ENCODE data around the gene TMEM207.

TMEM207 gene

DNA sequence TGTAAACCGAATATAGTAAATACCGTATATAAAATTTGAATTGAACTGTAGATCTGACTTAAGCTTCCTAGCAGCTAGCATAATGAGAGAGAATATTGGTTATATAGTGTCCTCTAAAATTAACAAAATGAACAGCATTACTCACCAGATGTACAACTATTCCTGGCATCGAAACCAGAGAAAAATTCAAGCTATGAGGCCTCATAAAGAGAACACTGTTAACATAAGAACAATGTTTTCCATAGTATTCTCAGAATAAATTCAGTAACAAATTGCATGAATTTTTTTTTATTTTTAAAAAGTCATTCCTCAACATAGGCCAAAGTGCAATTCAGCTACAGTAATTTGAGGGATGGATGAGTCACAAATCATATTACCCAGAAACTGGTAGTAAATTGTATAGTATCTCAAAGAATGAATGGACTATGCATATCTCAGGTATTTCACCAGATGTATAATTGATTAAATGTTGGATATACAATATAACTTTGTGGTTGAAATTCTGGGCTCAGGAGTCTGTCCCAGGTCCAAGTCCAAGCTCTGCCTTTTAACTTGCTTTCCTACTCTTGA is 5.0 kb downstream of the TMEM207 start:
- DNase-seq (ENCODE audit: low read depth in 3 of 3), result no peak

DNA sequence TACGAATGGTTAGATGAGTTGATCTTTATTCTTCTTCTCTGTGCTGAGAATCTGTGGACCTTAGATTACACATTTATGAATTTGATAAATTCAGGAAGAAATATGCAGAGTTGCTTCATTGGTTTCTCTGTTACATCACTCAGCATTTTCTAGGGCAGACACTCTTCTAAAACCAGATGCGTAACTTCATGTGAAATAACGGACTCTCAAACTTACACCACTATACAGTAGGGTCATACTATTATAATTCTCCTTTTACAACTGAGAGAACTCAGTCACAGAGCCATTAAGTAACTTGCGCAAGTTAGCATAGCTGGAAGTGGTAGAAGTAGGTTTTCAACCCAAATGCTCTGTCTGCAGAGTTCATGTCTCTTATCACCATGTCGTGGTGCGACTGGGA is 5.7 kb downstream of the TMEM207 start:
- DNase-seq (ENCODE audit: low read depth in 3 of 3), result no peak

DNA sequence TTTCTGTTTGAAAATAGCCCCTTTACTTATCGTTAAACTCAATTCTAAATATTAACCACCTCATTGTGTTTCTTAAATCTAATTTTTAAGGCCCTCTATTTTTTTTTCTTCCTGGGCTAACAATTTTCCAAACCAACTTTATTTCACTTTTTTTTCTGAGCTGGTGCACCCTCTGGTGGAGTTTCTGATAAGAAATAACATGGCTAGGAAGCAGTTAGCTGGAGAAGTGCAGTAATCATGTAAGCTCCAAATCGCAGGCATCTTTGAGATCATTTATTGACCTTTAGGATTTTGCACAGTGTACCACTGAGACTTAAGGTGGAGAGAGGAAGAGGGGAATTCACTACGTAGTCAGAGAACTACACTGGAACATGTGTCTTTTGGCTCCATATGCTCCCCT is 6.4 kb downstream of the TMEM207 start:
- DNase-seq (ENCODE audit: low read depth in 3 of 3), result no peak

DNA sequence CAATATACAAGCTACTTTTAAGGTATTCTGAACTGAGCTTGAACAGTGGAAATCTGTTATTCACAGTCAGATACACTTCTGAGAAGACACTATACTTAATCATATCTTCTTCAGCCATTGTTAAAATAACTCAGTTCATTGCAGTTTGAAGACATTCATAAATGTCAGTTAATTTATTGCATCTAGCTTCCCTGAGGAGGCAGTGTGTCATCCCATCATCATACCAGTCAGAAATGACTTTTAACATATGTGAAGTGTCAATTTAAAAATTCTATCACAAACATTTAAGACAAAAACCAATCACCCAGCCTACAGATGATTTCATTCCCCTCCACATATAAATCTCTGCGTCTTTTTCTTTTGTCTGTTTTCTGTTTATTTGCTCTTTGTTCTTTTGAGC is 7.5 kb downstream of the TMEM207 start:
- DNase-seq (ENCODE audit: low read depth in 3 of 3), result no peak

DNA sequence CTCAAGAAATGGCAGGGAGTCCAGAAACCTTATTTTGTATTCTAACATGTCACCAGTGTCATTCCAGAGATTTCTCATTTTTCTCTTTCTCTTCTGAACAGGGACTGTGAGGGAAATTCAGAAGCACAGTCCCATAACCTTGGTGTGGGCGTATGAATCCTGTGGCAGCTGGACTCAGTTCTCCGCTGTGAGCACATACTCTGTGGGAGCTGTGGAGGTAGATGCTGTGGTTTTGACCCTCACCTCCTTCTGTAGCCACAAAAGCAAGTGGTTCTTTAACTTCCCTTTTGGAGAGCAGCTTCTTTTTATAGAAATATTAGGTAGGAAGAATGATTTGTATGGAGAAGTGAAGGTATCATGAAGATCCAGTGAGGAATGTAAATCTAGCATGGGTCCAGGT is 13.4 kb downstream of the TMEM207 start:
- no peak for DNase-seq (ENCODE audit: low read depth in 3 of 3)

DNA sequence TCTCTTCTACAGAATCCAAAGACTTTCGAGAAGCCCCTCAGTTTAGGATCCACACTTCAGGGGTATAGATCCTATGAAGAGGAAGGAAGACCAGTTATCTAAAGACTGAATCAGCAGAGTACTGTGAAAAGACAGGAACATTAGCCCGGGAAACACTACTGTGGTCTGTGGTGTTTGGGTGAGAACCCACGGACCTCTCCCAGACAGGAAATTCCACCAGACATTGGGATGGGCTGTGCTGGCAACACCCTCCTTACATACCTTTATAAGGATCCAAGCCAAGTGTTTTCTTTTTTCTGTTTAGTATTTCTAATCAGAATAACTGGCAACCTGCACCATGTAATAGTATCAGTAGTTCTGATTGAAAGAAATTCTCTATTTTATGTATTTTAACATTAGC is 14.1 kb downstream of the TMEM207 start:
- no peak for DNase-seq (ENCODE audit: low read depth in 3 of 3)

DNA sequence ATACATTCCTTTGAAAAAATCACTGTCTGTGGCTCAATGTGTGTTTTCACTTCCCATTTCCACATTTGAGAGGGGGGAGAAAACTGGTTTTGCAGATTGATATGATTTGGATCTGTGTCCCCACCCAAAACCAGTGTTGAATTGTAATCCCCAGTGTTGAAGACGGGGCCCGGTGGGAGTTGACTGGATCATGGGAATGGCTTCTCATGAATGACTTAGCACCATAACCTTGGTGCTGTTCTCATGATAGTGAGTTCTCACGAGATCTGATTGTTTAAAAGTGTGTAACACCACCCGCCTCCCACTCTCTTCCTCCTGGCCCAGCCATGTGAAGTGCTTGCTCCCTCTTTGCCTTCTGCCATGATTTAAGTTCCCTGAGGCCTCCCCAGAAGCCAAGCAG is 16.1 kb downstream of the TMEM207 start:
- no peak for DNase-seq (ENCODE audit: low read depth in 3 of 3)

DNA sequence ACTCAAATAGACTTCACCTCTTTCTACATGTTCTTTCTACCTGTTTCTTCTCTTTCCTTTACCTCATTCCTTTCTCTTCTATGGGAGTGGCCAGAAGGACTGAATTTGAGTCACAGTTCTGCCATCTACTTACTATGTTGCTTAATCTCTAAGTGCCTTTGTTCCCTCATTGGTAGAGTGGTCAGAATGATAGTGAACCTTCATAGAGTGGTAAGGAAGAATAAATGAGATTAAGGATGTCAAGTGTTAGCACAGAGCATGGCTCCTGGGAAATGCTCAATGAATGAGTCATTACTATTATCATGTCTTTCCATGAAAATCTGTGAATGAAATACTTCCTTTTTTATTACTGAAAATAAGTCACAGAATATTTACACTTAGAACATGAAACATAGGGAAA is 17.5 kb downstream of the TMEM207 start:
- DNase-seq (ENCODE audit: low read depth in 3 of 3), result no peak

DNA sequence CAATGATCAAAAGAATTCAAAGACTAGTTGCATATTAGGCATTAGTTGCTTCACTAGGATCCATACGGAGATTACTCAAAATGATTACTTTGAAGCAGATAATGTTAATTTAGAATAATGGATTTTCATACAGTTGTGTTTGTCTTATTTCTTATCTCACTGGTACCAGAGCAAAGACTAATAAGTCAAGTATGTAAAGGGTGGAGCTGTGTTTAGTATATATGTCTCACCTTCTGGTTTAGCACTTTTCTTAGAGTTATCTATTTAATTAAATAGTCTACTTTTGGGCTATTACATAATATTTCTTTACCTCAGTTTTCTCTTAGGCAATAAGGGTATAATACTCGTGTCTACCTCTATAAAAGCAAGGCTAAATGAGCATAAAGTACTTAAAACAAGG is 18.8 kb downstream of the TMEM207 start:
- no peak for DNase-seq (ENCODE audit: low read depth in 3 of 3)

DNA sequence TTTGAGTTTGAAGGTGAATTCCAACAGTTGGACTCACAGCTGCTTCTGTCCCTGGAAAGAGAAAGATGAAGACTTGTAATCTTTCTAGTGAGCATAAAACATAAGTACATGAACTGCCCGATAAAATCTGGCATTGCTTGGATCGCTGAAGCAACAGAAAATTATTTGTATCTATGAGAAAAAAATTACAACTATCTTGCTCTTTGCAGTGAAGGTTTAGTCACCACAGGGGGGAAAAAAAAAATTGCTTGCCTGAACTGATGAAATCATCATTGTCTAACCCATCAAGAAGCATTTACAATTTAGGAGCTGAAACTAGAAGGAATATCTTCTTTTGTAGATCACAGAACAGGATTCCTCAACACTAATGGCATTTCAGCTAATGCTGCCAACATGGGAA is 20.0 kb downstream of the TMEM207 start:
- no peak for DNase-seq (ENCODE audit: low read depth in 3 of 3)

DNA sequence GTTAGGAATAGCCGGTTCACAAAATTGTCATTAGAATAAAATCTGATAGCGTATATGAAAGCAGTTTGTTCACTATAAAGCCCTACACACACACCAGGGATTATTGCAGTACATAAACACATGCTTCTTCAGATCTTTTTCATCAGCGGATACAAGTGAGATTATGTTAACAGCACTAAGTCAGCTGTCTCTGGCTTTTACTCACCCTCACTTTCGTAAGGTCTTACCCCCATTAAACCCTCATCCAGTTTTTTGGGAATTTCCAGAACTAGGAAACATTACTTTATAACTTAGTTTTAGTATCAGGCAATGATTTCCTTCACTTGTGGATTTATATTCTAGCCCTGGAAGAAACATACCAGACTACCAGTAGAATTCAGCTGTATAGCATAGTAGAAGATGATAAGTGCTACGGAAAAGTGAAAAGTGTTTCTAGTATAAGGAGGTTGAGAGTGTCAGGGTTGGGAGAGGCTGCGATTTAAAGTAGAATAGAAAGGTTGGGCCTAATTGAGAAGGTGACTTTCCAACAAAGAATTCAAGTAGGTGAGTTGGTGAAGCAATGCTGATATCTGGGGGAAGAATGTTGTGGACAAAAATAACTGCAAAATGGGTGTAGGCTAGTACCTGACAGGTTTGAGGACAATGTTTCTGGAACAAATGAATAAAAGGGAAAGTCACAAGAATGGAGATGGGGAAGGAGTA is 22.7 kb downstream of the TMEM207 start:
- no peak for DNase-seq (ENCODE audit: low read depth in 3 of 3)

DNA sequence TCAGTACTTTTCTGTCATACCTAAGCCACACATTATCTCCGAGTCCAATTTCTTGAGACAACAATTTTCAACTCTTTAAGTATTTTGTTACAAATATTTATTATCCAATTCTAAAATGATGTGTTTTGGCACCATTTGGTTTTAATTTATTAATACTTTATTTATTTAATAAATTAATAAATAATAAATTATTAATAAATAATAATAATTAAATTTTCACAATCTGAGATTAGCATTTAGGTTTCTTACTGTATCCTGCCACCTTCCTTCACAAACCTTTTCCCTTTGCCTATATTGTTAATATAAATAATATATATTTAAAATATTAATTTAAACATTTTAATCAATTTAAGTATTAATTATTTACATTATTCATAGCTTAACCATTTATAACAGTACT is 23.9 kb downstream of the TMEM207 start:
- DNase-seq (ENCODE audit: low read depth in 3 of 3), result no peak

DNA sequence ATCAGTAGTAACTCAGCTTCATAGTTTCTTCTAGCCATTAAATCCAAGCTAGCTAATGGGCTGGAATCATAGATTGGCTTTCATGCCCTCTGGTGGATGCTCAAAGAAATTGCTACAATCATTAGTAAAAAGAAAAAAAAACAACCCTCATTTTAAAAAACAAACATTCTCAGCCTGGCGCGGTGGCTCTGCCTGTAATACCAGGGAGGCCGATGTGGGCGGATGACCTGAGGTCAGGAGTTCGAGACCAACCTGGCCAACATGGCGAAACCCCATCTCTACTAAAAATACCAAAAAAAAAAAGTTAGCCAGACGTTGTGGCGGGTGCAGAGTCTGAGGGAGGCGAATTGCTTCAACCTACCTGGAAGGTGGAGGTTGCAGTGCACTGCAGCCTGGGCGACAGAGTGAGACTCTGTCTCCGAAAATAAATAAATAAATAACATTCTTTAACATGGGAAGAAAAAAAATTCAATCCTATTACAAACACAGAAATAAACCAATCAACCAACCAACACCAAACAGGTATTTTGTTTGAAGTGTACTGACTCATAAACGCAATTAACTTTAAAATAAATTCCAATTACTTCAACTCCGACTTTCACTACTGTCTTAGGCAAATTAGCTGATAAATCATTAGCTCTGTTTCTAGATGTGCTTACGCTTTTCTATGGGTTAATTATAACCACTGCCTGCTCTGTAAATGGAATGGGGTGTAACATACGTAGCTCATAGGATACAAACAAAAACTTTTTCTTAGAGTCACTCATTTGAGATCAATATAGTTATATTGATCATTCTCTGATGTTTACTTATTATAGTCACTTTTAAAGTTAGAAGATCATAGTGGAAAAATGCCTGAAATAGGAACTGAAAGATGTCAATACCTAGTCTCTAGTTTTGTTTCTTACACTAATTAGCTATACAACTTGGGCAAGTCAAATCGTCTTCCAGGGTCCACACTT is 24.9 kb downstream of the TMEM207 start:
- DNase-seq (ENCODE audit: low read depth in 3 of 3), result peak in 1 of 3 experiments; percentile 4

DNA sequence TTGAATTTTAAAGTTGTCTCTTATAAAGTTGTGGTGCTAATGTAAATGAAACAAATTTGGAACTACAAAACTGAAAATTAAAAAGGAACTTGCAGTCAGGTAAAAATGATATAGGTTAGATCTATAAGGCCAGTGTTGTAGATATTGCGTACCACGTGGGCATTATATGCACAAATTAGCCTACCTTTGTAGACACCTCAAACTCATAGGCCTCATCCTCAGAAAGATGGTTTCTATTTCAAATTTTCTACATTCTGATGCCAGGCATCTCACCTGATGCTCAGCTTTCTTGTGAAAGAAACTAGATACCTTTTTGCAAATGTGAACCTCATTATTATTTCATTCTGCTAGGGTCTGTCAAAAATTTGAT is 25.6 kb downstream of the TMEM207 start:
- no peak for DNase-seq (ENCODE audit: low read depth in 3 of 3)

DNA sequence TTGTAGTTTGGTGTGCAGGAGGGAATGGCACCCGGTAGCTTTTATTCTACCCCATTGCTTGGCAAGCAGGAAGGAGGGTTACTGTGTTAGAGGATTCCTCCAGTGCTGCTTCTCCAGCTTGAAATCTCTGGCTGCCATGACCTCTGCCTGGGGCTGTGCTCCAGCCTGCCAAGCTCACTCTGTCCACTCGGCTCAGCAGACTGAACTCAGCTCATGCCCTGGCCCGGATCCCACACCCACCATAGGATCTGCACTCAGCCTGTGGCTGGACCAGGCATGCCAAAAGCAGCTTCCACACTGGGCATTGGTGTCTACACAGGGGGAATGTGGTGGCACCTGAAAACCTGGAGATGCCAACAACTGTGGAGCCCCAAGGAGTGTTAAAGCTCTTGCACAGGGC is 35.4 kb downstream of the TMEM207 start:
- DNase-seq (ENCODE audit: low read depth in 3 of 3), result no peak

DNA sequence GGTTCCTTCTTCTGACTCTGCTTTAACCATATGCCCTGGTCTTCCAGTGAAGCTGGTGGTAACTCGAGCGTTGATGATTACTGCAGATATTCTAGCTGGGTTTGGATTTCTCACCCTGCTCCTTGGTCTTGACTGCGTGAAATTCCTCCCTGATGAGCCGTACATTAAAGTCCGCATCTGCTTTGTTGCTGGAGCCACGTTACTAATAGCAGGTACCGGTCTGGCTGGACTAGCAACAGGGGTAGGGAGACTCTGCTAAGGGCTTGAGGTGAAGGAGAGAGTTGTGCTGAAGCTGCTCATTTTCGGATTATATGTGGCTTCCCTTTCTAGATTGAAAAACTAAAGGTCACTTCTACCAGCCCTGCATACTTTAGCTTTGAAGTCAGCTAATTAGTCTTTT is 45.0 kb downstream of the TMEM207 start:
- DNase-seq (ENCODE audit: low read depth in 3 of 3), result no peak

DNA sequence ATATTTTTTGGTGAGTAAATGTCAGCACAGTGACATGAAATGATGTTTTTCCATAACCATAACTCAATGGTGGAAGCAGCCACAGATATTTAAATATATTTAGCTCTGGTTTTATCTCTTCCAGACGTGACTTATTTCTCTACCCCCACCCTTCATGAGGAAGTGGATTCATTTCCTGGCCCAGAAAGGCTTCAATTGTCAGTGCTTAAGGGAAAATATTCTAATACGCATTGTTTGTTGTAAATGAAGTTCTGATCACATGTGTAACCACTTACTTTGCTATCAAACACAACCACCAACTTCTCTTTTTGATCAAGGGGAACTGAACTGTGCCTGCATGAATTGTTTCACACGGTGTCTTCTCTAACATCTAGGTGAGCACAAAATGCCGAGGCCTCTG is 47.7 kb downstream of the TMEM207 start:
- no peak for DNase-seq (ENCODE audit: low read depth in 3 of 3)

DNA sequence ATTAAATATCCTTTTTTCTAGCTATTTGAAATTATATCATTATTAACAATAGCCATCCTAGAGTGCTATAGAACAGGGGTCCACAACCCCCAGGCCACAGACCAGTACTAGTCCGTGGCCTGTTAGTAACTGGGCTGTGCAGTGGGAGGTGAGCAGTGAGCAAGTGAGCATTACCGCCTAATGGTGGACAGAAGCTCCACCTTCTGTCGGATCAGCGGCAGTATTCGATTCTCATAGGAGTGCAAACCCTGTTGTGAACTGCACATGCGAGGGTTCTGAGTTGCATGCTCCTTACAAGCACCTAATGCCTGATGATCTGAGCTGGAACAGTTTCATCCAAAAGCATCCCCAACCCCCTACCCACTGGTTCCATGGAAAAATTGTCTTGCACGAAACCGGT is 50.0 kb downstream of the TMEM207 start:
- no peak for DNase-seq (ENCODE audit: low read depth in 3 of 3)

DNA sequence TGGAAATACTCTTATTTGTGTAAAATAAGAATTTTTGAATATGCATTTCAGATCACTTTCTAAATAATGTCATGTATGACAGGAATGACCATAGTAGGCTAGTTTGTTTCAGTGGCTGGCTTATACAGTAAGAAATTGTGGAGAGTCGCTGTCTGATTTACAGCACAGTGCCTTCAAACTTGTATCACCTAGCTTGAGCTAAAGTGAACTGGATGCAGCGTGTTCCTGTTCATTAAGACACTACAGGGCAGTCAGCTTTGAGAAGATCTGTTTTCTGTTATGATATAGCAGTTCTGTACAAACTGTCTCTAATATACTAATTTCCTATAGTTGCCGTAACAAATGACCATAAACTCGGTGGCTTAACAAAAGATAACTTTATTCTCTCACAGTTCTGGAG is 51.8 kb downstream of the TMEM207 start:
- DNase-seq (ENCODE audit: low read depth in 3 of 3), result no peak

DNA sequence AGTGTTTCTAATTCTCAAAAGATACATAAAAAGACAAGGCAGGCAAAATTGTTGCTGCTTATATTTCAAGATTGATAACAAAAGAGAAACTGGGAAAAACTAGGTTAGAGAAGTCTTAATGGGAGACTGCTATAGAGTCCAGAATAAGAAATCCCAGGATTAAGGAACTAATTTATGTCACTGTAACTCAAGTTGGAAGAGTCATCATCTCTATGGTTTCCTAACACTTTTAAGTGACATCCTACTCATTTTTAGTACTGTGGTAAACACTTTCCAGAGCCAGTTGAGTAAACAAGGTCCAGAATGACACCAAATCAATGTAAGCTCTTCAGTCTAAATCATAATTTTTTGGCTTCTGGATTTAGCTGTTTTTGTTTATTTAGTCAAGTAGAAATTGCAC is 53.7 kb downstream of the TMEM207 start:
- no peak for DNase-seq (ENCODE audit: low read depth in 3 of 3)

DNA sequence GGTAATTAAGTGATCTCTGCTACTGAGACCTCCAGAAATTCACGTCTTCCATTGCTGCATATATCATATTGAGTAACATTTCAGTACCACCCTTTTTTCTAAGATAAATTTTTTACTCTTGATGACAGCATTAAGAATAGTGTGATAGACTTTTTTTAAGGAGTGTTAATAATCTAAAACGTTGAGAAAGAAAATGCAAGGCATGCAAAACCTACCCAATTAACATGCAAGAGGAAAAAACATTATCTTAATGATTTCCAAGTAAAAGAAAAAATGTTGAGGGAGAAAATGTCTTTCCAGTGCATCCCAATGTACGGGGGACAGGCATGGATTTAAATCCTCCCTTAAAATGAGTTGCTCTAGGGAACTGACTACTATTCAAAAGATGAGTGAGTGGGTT is 61.0 kb downstream of the TMEM207 start:
- DNase-seq (ENCODE audit: low read depth in 3 of 3), result no peak

DNA sequence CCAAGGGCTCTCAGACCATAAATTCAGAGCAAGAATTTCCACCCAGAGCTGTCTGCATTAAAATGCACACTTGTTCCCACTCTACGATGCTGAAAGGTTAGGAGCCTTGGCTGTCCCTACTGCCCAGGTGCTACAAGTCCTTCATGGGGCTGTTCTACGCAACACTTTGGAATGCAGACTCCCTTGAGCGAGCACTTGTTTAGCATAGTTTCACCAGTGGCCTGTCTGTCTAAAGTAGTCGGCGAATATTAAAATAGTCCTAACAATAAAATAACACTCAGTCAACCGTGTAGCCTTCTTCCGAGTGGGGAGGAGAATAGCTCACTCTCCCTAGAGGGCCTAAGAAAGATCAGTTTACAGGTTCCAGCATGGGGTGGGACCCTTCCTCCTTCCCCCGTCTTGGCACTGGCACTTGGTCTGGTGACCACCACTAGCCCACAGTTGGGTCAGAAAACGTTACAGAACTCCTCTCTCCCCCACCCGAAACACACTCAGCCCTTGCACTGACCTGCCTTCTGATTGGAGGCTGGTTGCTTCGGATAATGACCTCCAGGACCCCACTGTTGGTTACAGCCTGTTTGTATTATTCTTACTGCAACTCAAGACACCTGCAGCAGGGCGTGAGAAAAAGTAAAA is 62.0 kb downstream of the TMEM207 start, which contains the start of gene CLDN16:
CLDN16 (plus strand) TSS at position 586 of the 636 bp plus-strand sequence. CDS start 167 bp downstream, outside the sequence.
- no peak for DNase-seq (ENCODE audit: low read depth in 3 of 3)

All from stimulated activated CD4-positive, alpha-beta T cell treated with anti-CD3 and anti-CD28 coated beads, TNF-alpha, amount 100 ng/mL, for 4 hours (primary cell).